ENCODE measurements around the gene IL4. TPM values are rescaled to one million over a fixed set of nuclear protein-coding genes. Genes with fewer than 3 reads are reported as not detected.
"Not testable (repeated sequence)": the region's sequence is repeated elsewhere in the genome, so short reads cannot be mapped to it uniquely, and the experiment has no call there.

The IL4 gene
- total RNA-seq (2014; rRNA removed; shearing (Covaris generic)), result not detected in 2 replicates

- no peak for DNase-seq (ENCODE audit: low read depth)
Observed at GRCh38 chr5:132673939-132674630, at the start of gene IL4. Gene IL4 (plus strand): TSS chr5:132673989. CDS start chr5:132674051, 62 bp downstream.

- DNase-seq (ENCODE audit: low read depth), result no peak
Observed at GRCh38 chr5:132627470-132627869, 46.3 kb upstream of the IL4 start.

- no peak for DNase-seq (ENCODE audit: low read depth)
Observed at GRCh38 chr5:132628814-132629213, 45.0 kb upstream of the IL4 start.

- no peak for DNase-seq (ENCODE audit: low read depth)
Observed at GRCh38 chr5:132629230-132629944, 44.4 kb upstream of the IL4 start.

- not testable (repeated sequence) for DNase-seq (ENCODE audit: low read depth)
Observed at GRCh38 chr5:132633587-132633986, 40.2 kb upstream of the IL4 start.

- no peak for DNase-seq (ENCODE audit: low read depth)
Observed at GRCh38 chr5:132635873-132636272, 37.9 kb upstream of the IL4 start.

GRCh38 chr5:132637241-132637640 is 36.5 kb upstream of the IL4 start:
- no peak for DNase-seq (ENCODE audit: low read depth)

GRCh38 chr5:132639706-132640130 is 34.1 kb upstream of the IL4 start:
- DNase-seq (ENCODE audit: low read depth), result no peak

GRCh38 chr5:132640613-132641012 is 33.2 kb upstream of the IL4 start:
- DNase-seq (ENCODE audit: low read depth), result no peak

- DNase-seq (ENCODE audit: low read depth), result no peak
Observed at GRCh38 chr5:132641241-132641723, 32.5 kb upstream of the IL4 start.

GRCh38 chr5:132641841-132642240 is 31.9 kb upstream of the IL4 start:
- no peak for DNase-seq (ENCODE audit: low read depth)

- DNase-seq (ENCODE audit: low read depth), result no peak
Observed at GRCh38 chr5:132644177-132644576, 29.6 kb upstream of the IL4 start.

- DNase-seq (ENCODE audit: low read depth), result no peak
Observed at GRCh38 chr5:132646583-132647266, 27.1 kb upstream of the IL4 start.

- DNase-seq (ENCODE audit: low read depth), result no peak
Observed at GRCh38 chr5:132647473-132647872, 26.3 kb upstream of the IL4 start.

GRCh38 chr5:132648355-132648754 is 25.4 kb upstream of the IL4 start:
- DNase-seq (ENCODE audit: low read depth), result no peak

- DNase-seq (ENCODE audit: low read depth), result no peak
Observed at GRCh38 chr5:132651838-132652469, 21.8 kb upstream of the IL4 start.

GRCh38 chr5:132653716-132654115 is 20.1 kb upstream of the IL4 start:
- DNase-seq (ENCODE audit: low read depth), result no peak

GRCh38 chr5:132655821-132656773 is 17.7 kb upstream of the IL4 start:
- peak; percentile 55 for DNase-seq (ENCODE audit: low read depth)

GRCh38 chr5:132656774-132657355 is 16.9 kb upstream of the IL4 start:
- no peak for DNase-seq (ENCODE audit: low read depth)

- DNase-seq (ENCODE audit: low read depth), result no peak
Observed at GRCh38 chr5:132657676-132658380, 16.0 kb upstream of the IL4 start, which contains the start of gene IL13. Gene IL13 (plus strand): TSS chr5:132658173. CDS start chr5:132658187, 14 bp downstream.

Measured in Daoy (cell line).